Suppressor macrophage (primary cell): Measurements from ENCODE around the gene ZBTB20.
A peak's percentile ranks its signal among the peaks of the same experiment; 100 is the strongest.
"Not testable (repeated sequence)": the region's sequence is repeated elsewhere in the genome, so short reads cannot be mapped to it uniquely, and the experiment has no call there.

ENCODE experiments used
- DNase-seq, 4 experiments: peaks; one replicate each; pipeline ENCODE4 v3.0.0-alpha.2; 2020 to 2022

ZBTB20 gene

GRCh38 chr3:114712728-114713492, 434.2 kb downstream of the ZBTB20 start:
- no peak for DNase-seq

DNA sequence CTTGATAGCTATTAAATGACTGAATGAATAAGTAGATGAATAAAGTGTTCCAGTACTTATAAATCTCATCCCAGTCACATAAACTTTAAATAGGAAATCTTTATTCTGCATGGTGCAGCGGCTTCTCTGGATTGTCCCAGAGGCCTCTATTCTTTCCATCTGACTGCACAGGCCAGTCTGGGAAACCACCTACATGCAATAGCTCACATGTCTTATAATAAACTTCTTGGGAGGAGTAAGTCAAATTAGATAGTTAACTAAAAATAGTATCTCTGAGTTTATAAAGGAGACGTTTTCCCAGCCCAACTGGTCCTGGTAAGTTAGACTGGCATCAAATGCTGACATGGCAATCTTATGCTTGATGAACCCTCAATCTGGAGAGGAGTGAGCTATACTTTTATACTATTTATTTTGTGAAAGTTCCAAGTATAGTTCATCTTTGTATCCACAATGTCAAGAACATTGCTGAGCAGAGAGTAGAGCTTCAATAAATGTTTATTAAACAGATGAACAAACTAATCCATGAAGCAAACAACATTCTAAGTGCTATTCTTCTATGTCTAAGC, 435.7 kb downstream of the ZBTB20 start:
- no peak for DNase-seq

DNA sequence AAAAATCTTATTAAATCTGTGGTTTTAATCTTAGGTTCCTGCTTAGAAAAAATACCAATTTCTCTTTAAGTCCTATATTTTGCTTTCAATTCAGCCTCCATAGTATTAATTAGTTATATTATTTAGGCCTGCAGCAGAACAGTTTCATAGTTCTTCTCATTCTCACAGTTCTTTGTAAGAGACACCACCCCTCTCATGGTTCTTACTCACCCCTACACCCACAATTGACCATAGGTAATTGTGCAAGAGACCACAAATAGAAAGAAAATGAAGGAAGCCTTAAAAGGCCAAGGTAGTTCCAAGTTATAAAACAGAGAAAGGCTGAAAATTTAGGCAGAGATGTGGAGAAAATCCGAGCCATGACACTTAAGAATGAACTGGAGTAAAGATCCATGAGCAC, 438.0 kb downstream of the ZBTB20 start:
- DNase-seq, result peak; percentile 62 to 86 (median 74)

DNA sequence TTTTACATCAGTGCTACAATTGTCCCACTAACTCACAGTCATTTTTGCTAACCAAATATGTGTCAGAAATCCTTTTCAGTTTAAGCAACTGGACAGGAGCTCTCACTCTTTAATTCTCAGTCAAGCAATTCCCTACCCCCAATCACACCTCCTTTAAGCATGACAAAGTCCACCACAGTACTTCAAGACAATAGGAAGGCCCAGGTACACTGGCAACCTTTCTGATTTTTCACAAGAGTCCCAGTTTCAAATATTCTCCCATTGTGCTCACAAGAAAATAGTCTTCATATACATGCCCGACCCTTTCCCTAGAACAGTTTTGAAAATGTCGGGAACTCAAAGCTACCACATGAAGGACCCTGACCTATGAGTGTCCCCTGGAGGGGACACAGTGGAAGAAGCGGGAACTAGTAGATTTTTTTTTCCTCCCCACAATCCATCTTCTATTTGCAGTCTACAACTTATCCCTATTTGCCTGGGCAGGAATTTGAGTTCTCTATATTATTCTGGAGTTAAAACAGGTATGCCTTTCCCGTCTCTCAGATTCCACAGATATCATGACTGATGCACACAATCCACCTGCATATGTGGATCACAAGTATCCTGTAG, 439.7 kb downstream of the ZBTB20 start:
- no peak for DNase-seq

GRCh38 chr3:114706591-114707232, 440.4 kb downstream of the ZBTB20 start:
- DNase-seq, result peak in 3 of 4 experiments; percentile 11 to 39 (median 34)

GRCh38 chr3:114700637-114701234, 446.4 kb downstream of the ZBTB20 start:
- no peak for DNase-seq

DNA sequence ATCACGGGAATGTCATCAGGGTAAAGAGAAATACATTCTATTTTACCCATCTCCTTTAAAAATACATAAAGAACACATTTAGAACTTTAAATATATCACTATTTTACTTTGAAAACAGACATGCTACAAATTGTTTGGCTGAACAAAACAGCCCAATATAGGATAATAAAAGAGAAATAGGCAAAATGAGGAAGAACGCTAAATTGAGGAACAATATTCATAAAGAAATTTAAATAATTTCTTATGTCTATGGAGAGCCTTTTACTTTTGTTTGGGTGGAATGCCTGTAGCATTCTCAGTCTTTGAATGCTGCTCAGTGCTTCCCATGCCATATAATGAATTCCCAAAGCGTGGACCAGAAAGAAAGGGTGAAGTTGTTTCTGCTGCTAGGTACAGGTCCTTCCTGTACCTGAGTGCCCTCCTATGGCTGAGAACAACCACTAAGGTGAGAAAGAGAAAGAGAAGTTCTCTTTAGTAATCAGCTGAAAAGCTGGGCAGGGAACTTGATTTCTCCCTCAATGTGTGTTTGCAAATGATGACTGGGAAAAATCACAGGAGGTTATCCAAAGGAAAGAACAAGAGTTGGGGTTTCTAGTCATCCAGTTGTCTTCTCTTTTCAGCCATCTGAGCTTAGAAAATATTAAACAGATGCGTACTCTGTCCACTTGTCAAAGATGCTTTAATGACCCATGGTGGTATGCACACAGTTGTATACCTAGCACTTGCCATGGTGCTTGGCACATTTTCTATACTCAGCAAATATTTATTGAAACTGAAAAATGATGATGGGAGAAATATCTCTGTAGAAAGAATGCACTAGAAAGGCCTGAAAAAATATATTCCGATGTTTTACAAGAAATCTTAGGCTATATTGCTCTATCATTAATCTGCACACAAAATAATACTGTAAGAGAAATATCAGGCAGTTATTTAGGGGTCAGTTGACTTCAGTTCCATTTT, 448.7 kb downstream of the ZBTB20 start:
- DNase-seq, result peak in 2 of 4 experiments; percentile 44 to 56

DNA sequence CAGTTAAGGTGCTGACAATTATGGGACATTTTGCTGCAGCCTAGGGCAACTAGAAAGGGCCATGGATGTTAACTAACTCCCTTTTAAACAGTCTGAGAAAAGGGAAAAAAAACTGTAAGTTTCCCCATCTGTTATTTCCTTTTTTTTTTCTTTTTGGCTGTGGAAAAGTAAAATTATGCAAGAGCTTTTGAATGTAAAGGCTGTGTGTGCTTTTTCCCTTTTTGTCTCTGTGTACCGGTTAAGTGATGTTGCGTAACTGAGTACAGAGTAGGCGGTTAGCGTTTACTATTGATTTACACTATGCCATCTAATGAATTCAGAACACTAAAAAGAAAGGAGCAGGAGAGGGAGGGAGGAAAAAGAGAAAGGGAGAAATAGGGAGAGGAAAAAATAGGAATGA, 449.7 kb downstream of the ZBTB20 start:
- DNase-seq, result peak; percentile 32 to 87 (median 63)

GRCh38 chr3:114694251-114694650, 452.8 kb downstream of the ZBTB20 start:
- DNase-seq, result no peak

- DNase-seq, result no peak
These were observed 455.2 kb downstream of the ZBTB20 start for GRCh38 chr3:114691871-114692270.

DNA sequence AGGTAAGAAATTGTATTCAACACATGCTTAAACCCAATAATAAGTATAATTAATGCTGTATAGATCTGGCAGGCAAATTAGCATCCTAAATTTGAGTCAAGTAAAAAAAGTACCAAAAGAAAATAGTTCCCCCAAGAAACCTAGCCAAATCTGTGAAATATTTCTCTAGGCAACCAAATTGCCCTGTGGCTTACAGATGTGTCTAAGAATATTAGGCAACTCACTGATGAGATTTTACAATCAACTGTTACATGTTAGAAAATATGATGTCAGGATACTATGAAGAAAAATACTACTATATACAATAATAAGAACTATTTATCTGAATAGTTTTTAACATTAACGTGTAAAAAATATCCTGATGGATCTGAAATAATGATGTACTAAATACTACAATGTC, 456.2 kb downstream of the ZBTB20 start:
- DNase-seq, result peak in 1 of 4 experiments; percentile 20

DNA sequence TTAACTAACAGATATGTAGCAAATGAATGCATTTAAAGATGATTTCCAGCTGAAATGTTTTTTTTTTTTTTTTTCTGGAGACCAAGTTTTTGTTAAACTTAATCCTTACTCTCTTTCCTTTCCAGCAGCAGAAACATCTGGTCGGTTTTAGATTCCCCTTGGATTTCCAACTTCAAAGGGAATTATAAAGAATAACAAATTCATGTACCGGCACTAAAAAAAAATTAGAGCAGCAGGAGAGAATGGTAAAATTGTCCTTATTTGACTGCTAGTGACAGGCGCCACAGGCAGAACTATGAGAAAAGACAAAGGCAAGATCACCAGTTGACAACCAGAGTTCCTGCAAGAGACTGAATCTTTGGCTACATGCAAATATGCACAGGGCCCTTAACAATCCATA, 459.9 kb downstream of the ZBTB20 start:
- no peak for DNase-seq

GRCh38 chr3:114686621-114687020, 460.5 kb downstream of the ZBTB20 start:
- DNase-seq, result peak; percentile 33 to 64 (median 48)

DNA sequence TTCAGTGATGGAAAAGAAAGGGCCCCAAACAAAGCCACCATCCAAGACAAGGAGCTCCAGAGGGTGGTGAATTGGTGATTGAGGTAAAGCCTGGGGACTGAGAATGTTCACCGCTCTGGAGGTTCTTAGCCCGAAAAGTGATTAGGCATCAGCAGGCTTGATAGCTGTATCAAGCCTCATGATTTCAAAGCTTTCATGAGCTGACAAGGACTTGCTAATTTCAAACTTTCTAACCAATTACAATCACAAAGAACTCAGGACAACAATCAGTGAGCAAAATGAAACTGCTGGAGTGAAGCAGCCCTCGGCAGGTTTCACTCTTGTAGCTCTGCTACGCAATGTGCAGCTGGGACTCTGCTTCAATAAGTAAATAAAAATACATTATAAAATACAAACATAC, 461.9 kb downstream of the ZBTB20 start:
- no peak for DNase-seq

DNA sequence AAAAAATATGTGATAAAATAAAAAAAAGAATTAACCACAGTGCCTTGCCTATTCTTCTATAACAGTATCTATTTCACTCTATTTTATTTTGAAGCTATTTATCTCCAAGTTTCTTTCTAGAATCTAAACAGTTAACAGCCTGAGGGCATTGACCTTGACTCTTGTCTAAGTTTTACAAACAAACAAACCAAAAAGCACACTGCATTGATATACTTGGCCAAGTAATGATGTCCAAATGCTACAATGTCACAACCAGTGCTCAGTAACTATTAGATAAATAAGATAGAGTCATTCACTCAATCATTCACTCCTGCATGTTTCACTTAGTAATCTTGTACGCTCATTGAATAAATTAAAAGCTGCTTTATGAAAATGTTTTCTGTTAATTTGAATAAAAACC, 466.8 kb downstream of the ZBTB20 start:
- DNase-seq, result no peak

DNA sequence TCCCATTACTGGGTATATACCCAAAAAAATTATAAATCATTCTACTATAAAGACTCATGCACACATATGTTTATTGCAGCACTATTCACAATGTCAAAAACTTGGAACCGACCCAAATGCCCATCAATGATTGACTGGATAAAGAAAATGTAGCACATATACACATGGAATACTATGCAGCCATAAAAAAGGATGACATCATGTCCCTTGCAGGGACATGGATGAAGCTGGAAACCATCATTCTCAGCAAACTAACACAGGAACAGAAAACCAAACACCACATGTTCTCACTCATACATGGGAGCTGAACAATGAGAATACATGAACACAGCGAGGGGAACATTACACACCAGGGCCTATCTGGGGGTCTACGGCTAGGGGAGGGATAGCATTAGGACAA, 467.3 kb downstream of the ZBTB20 start:
- DNase-seq, result not testable (repeated sequence)

DNA sequence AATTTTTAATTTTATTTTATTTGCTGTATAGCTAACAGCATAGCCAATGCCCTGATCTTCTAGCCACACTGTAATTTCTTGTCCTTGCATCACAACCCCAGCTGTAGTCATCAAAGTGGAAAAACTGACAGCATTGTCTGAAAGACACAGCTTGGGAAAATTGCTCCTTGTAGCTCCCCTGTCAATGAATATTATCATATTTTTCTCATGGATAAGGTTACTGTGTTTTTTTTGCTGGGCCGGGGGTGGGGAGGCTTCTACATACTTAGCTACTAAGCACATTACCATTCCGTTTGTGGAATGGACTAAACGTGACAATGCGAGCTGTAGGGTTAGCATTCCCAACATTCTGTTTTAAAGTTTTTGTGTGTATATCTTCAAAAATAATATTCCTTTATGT, 472.0 kb downstream of the ZBTB20 start:
- no peak for DNase-seq

DNA sequence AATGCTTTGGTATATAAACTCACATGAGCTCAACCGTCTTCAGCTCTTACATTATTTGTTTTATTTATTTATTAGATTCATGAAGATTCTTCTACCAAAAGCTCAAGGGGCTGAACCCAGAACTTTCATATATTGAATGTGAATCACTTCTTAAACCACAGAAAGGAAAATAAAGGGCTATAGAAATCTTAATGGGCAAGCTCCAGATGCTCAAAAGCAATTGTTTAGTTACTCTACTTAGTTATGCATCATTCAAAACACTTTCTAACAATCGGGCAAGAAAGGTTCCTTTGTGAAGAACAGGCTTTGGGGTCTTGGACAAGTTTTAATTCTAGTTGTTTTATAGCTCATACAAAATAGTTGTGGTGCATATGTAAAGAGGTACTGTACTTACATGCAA, 473.1 kb downstream of the ZBTB20 start:
- DNase-seq, result no peak

- DNase-seq, result no peak
These were observed 473.6 kb downstream of the ZBTB20 start for GRCh38 chr3:114673481-114673880.

DNA sequence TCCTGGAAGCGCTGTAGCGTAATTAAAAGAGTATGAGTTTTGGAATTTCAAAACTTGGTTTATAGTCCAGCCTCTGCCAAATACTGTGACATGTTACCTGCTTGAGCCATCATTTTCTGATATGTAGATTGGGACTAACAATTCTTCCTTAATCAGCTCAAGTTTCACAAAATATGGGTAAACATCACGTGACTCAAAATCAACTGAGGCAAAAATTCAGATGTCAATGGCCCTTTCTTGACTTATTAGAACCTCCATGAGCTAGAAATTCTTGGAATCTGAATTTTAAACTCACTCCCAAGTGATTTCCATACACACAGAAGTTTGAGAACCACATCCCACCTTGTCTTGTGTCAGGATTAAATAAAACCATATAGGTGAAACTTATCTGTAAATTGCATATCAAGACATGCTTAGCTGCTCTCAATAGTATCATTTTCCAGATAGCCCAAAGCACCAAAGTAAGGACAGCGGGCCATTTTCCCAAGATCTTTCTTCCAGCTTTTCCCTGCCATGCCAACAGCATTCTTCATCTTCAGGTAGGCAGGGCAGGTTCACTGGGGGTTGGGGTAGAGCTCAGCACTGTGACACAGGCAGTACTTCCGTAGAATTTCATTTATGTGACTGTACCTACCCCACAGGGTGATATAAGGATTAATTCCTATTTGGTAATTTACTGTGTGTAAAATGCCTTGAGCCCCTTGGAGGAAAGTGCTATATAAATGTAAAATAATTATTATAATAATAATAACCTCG, 474.2 kb downstream of the ZBTB20 start:
- DNase-seq, result no peak
